SU-DHL-6 (cell line): Measurements from ENCODE around the gene CRADD.

Experiments
- H2AFZ ChIP-seq: fragments of 200-600 bp; sonication (generic); 2 replicates; pipeline ENCODE4 v1.6.1; 2014; ENCODE audit warnings: low read depth, mild to moderate bottlenecking, moderate library complexity, mixed read lengths, antibody characterized with exemption, low read length; ENCODE audit not compliant: severe bottlenecking
- H3F3A ChIP-seq: fragments of 200-600 bp; shearing (Covaris generic); 2 replicates; pipeline ENCODE4 v1.6.0; 2016; ENCODE audit warnings: antibody characterized with exemption, mild to moderate bottlenecking; ENCODE audit not compliant: insufficient read depth
- H3K27ac ChIP-seq: fragments of 200-600 bp; sonication (generic); 2 replicates; pipeline ENCODE4 v1.5.1; 2016; ENCODE audit warnings: low read depth, mild to moderate bottlenecking, low read length, moderate library complexity, mixed read lengths
- H3K27me3 ChIP-seq: fragments of 200-600 bp; sonication (generic), shearing (Covaris generic); 2 replicates; pipeline ENCODE4 v1.6.0; 2014; ENCODE audit warnings: mild to moderate bottlenecking, low read length
- H3K36me3 ChIP-seq: fragments of 200-600 bp; sonication (generic); 2 replicates; pipeline ENCODE4 v1.6.1; 2014; ENCODE audit warnings: mild to moderate bottlenecking, low read length, mixed read lengths
- H3K4me2 ChIP-seq: fragments of 300-600, 200-600 bp; shearing (Covaris generic), sonication (generic); 2 replicates; pipeline ENCODE4 v1.6.0; 2014; ENCODE audit warnings: low read length, low read depth, mild to moderate bottlenecking; ENCODE audit not compliant: poor library complexity, severe bottlenecking
- H3K4me3 ChIP-seq: fragments of 200-600 bp; sonication (generic); 2 replicates; pipeline ENCODE4 v1.5.1; 2014; ENCODE audit warnings: antibody characterized with exemption, low read length, mild to moderate bottlenecking, mixed read lengths; ENCODE audit not compliant: insufficient read depth, poor library complexity, severe bottlenecking
- H3K79me2 ChIP-seq: fragments of 200-600 bp; sonication (generic); 2 replicates; pipeline ENCODE4 v1.6.1; 2014; ENCODE audit warnings: mild to moderate bottlenecking, low read length, moderate library complexity; ENCODE audit not compliant: insufficient read depth
- H3K9ac ChIP-seq: fragments of 200-600 bp; sonication (generic); 2 replicates; pipeline ENCODE4 v1.7.0; 2014; ENCODE audit warnings: mild to moderate bottlenecking, low read length
- H3K9me2 ChIP-seq: fragments of 200-600 bp; sonication (generic); replicated peaks from 2 replicates; pipeline ENCODE4 v1.6.1; 2014; ENCODE audit warnings: low read length; ENCODE audit not compliant: insufficient read depth
- H3K9me3 ChIP-seq: fragments of 200-600 bp; sonication (generic); 2 replicates; pipeline ENCODE4 v1.6.1; 2014; ENCODE audit warnings: low read length, mixed read lengths; ENCODE audit not compliant: insufficient read depth
- H4K20me1 ChIP-seq: fragments of 200-600 bp; sonication (generic); 2 replicates; pipeline ENCODE4 v1.6.1; 2014; ENCODE audit warnings: low read depth, mild to moderate bottlenecking, antibody characterized with exemption, low read length, moderate library complexity, mixed read lengths
- EZH2phosphoT487 ChIP-seq: fragments of 200-600 bp; sonication (generic), shearing (Covaris generic); conservative IDR thresholded peaks from 2 replicates; pipeline ENCODE4 v1.6.1; 2018; ENCODE audit warnings: mild to moderate bottlenecking, antibody characterized with exemption, low read length, moderate library complexity, mixed read lengths
- TF ChIP-seq, protein P1 (sequence below): fragments of 200-600 bp; sonication (generic); IDR thresholded peaks from one replicate; pipeline ENCODE4 v1.5.1; 2017; ENCODE audit warnings: antibody characterized with exemption, mild to moderate bottlenecking, low read length, moderate library complexity; ENCODE audit not compliant: insufficient read depth, poor library complexity, severe bottlenecking

Gene CRADD

DNA sequence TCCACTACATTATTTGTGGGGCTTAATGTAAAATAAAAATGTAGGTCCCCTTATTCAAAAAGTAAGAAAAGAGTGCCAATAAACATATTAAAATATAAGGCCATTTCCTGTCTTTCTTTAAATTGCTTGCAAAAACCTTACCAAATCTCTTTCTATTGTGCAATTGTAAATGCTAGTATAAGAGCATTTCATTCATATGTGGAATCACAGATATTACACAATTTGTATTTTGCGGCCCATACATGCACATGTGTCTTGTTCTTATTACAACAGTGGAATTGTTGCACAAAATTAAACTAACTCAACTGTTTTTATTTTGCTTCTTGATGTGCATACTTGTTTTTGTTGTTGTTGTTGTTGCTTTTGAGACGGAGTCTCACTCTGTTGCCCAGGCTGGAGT lies 20.1 kb upstream of the CRADD start:
- no peaks in the 10 kb centered on the region for H3K36me3 ChIP-seq
- H3K9ac ChIP-seq = no peak overlapping the region
- TF ChIP-seq, protein P1, sequence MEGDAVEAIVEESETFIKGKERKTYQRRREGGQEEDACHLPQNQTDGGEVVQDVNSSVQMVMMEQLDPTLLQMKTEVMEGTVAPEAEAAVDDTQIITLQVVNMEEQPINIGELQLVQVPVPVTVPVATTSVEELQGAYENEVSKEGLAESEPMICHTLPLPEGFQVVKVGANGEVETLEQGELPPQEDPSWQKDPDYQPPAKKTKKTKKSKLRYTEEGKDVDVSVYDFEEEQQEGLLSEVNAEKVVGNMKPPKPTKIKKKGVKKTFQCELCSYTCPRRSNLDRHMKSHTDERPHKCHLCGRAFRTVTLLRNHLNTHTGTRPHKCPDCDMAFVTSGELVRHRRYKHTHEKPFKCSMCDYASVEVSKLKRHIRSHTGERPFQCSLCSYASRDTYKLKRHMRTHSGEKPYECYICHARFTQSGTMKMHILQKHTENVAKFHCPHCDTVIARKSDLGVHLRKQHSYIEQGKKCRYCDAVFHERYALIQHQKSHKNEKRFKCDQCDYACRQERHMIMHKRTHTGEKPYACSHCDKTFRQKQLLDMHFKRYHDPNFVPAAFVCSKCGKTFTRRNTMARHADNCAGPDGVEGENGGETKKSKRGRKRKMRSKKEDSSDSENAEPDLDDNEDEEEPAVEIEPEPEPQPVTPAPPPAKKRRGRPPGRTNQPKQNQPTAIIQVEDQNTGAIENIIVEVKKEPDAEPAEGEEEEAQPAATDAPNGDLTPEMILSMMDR = no peak
- TF ChIP-seq EZH2phosphoT487 = no peak
- no peak overlapping the region for H3K27ac ChIP-seq
- H3K4me2 ChIP-seq = no peak overlapping the region
- H4K20me1 ChIP-seq = no peaks in the 10 kb centered on the region
- no peaks in the 10 kb centered on the region for H3K79me2 ChIP-seq
- no peaks in the 10 kb centered on the region for H3K27me3 ChIP-seq
- no peaks in the 10 kb centered on the region for H3K9me2 ChIP-seq
- no peaks in the 10 kb centered on the region for H3K9me3 ChIP-seq
- no peak overlapping the region for H3K4me3 ChIP-seq
- no peaks in the 10 kb centered on the region for H3F3A ChIP-seq
- H2AFZ ChIP-seq = no peak overlapping the region

DNA sequence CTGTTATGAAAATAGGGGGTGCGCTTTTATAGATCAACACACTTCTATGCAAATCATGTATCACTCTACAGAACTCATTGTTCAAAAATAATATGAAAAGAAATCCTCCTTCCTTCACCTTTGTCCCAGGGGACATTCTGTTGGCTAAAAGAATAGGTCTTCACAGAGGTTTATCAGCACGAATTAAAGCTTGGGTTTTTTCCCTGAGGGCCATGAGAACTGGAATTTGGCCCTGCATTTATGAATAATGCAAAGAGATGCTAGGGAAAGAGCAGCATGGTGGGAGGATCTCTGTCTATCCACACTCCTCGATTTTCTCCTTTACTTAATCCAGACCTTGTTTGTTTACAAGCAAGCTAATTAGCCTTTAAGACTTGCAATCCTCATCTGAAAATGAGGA lies 16.2 kb upstream of the CRADD start:
- Histone ChIP-seq H3K27me3 (no peaks in the 10 kb centered on the region), H3K79me2 (no peaks in the 10 kb centered on the region), H3K9me2 (no peaks in the 10 kb centered on the region), H3K4me3 (no peak overlapping the region), H3K27ac (no peak overlapping the region), H3K36me3 (no peaks in the 10 kb centered on the region), H3K9ac (no peak overlapping the region), H4K20me1 (no peaks in the 10 kb centered on the region), H3K4me2 (no peak overlapping the region), H3F3A (no peaks in the 10 kb centered on the region), H2AFZ (no peak overlapping the region), H3K9me3 (no peaks in the 10 kb centered on the region)
- TF ChIP-seq EZH2phosphoT487 = no peak
- TF ChIP-seq, protein P1 = no peak

DNA sequence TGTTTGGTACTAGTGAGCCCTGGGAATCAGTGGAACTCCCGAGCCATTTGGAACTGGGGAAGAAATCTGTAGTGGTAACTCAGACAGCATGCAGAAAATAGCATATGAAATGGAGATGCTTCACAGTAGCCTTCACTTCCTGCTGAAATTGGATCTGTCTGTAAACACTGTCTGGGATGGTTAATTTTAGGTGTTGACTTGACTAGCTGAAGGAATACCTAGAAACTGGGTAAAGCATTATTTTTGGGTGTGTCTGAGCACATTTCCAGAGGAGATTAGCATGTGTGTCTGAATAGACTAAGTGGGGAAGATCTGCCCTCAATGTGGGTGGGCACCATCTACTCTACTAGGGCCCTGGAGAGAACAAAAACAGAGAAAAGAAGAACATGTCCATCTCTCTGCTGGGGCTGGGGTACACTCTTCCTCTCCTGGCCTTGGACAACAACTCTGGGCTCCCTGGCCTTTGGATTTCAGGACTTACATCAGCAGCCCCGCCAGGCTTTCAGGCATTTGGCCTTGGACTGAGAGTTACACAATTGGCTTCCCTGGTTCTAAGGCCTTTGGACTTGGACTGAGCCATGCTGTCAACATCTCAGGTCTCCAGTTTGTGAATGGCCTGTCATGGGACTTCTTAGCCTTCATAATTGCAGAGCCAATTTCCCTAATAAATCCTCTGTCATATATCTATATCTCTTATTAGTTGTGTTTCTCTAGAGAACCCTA lies 14.0 kb upstream of the CRADD start:
- H2AFZ ChIP-seq = no peak overlapping the region
- H3K4me2 ChIP-seq = no peak overlapping the region
- no peaks in the 10 kb centered on the region for H3K9me3 ChIP-seq
- no peaks in the 10 kb centered on the region for H4K20me1 ChIP-seq
- H3K27me3 ChIP-seq = no peaks in the 10 kb centered on the region
- no peak overlapping the region for H3K4me3 ChIP-seq
- no peak for TF ChIP-seq EZH2phosphoT487
- TF ChIP-seq, protein P1 = no peak
- H3K9me2 ChIP-seq = no peaks in the 10 kb centered on the region
- H3K79me2 ChIP-seq = no peaks in the 10 kb centered on the region
- no peak overlapping the region for H3K9ac ChIP-seq
- no peaks in the 10 kb centered on the region for H3F3A ChIP-seq
- no peak overlapping the region for H3K27ac ChIP-seq
- H3K36me3 ChIP-seq = no peaks in the 10 kb centered on the region
